Skeletal muscle satellite cell (primary cell): Measurements from ENCODE around the gene MYBPC3. TPM values are rescaled to one million over a fixed set of nuclear protein-coding genes. Genes with fewer than 3 reads are reported as not detected.

Experiments used
- H3K27me3 ChIP-seq: 2 replicates; pipeline ENCODE4 v1.7.0; 2013; ENCODE audit warnings: low read length; ENCODE audit not compliant: control insufficient read depth, insufficient read depth
- H3K36me3 ChIP-seq: 2 replicates; pipeline ENCODE4 v1.7.0; 2013; ENCODE audit warnings: mild to moderate bottlenecking, control low read depth, low read length; ENCODE audit not compliant: insufficient read depth
- H3K4me1 ChIP-seq: 2 replicates; pipeline ENCODE4 v1.7.0; 2013; ENCODE audit warnings: low read length; ENCODE audit not compliant: control insufficient read depth, insufficient read depth
- H3K4me2 ChIP-seq: 2 replicates; pipeline ENCODE4 v1.7.0; 2013; ENCODE audit warnings: mild to moderate bottlenecking, low read length
- H3K4me3 ChIP-seq: 2 replicates; pipeline ENCODE4 v1.7.0; 2013; ENCODE audit warnings: low read length
- H3K9ac ChIP-seq: 2 replicates; pipeline ENCODE4 v1.7.0; 2013; ENCODE audit warnings: mild to moderate bottlenecking, low read depth, low read length, moderate library complexity
- H3K9me3 ChIP-seq: replicated peaks from 2 replicates; pipeline ENCODE4 v1.7.0; 2013; ENCODE audit warnings: mild to moderate bottlenecking, control low read depth, low read length
- small RNA-seq: library from RNA; depleted of rRNA; stranded (forward); fragments of <200 nt; gene quantifications from one replicate; pipeline ENCODE3, GENCODE V24; 2012

The MYBPC3 gene

DNA sequence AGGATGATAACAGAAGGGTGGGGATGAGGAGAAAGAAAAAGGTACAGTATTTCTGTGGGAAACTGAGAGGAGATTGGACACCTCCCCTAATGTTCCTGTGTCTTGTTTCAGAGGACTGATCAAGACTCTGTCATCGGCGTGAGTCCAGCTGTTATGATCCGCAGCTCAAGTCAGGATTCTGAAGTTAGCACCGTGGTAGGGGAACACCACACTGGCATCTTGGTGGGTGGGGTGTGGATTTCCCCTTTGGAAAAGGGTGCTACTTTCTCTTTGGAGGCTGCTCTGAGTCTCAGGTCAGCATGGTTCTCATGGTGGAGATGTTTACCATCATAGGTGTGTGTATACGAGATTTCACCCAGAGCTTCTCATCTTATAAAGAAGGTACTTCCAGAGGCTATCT, 57.1 kb downstream of the MYBPC3 start:
- peaks cover 70% of the 10 kb centered on the region for H3K36me3 ChIP-seq

GRCh38 chr11:47289856-47290255, 62.6 kb downstream of the MYBPC3 start:
- Histone ChIP-seq H3K4me3 (no peak overlapping the region), H3K9me3 (no peaks in the 10 kb centered on the region), H3K4me2 (no peak overlapping the region), H3K4me1 (no peaks in the 10 kb centered on the region), H3K27me3 (no peaks in the 10 kb centered on the region), H3K9ac (no peak overlapping the region), H3K36me3 (peaks cover 80% of the 10 kb centered on the region)

More for the DNA sequence above, 57.1 kb downstream of the MYBPC3 start:
- no peaks in the 10 kb centered on the region for H3K4me1 ChIP-seq
- H3K9me3 ChIP-seq, result no peaks in the 10 kb centered on the region
- no peak overlapping the region for H3K9ac ChIP-seq
- no peak overlapping the region for H3K4me2 ChIP-seq
- no peaks in the 10 kb centered on the region for H3K27me3 ChIP-seq
- H3K4me3 ChIP-seq, result no peak overlapping the region

DNA sequence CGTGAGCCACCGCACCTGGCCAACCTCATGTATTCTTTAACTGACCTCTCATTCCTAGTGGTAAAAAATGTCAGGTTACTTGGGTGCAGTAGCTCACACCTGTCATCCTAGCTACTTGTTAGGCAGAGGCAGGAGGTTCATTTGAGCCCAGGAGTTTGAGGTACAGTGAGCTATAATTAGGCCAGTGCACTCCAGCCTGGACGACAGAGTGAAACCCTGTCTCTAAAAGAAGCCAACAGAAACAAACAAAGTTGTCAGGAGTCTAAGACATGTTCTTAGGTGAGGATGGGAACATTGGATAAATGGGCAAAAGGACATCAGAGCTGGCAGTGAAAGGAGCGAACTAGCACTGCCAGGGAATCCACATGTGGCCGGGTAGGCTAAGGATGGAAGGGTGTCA, 64.4 kb downstream of the MYBPC3 start:
- no peak overlapping the region for H3K4me3 ChIP-seq
- no peaks in the 10 kb centered on the region for H3K4me1 ChIP-seq
- H3K9ac ChIP-seq, result no peak overlapping the region
- no peaks in the 10 kb centered on the region for H3K27me3 ChIP-seq
- no peak overlapping the region for H3K4me2 ChIP-seq
- H3K9me3 ChIP-seq, result no peaks in the 10 kb centered on the region
- peaks cover 82% of the 10 kb centered on the region for H3K36me3 ChIP-seq

DNA sequence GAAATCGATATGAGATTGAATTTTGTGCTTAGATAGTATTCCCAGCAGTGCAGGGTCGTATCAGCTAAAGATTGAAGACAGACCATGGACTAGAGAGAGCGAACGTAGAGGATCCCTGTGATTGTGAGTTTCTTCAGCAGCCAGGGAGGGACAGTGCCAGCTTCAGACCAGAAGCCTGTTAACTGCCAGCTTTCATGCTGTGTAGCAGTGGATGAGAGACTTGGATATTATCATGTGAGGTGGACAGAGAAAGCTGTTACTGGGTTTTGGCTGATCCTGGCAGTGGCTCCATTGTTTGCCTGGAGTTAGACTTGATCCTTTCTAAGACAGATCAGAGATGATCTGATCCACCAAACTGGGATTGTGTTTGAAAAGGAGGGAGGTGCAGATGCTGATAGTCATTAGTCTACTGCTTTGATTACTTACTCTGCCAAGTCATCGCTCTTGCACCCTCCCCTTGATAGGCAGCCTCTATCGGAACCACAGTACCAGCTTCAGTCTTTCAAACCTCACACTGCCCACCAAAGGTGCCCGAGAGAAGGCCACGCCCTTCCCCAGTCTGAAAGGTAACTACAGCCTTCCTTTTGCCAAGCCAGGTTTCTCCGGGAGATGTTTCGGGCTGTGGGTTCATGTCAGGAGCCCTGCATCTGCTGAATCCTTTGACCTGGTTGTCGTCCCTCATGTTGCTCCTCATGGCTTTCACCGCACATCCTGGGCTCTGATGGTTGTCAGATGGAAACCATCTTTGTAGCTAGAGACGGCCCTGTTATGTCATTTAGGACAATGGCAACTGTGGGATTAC, 66.3 kb downstream of the MYBPC3 start:
- H3K4me3 ChIP-seq, result no peak overlapping the region
- no peak overlapping the region for H3K9ac ChIP-seq
- H3K9me3 ChIP-seq, result no peaks in the 10 kb centered on the region
- no peaks in the 10 kb centered on the region for H3K4me1 ChIP-seq
- no peak overlapping the region for H3K4me2 ChIP-seq
- H3K36me3 ChIP-seq, result peaks cover 76% of the 10 kb centered on the region
- no peaks in the 10 kb centered on the region for H3K27me3 ChIP-seq

DNA sequence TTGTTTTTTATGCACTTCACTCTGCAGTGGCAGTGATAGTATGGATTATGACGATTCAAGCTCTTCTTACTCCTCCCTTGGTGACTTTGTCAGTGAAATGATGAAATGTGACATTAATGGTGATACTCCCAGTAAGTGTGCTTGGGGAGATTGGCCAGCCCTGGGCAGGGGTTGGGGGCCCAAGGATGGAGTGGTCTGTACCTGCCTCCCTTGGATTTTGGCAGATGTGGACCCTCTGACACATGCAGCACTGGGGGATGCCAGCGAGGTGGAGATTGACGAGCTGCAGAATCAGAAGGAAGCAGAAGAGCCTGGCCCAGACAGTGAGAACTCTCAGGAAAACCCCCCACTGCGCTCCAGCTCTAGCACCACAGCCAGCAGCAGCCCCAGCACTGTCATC, 68.4 kb downstream of the MYBPC3 start:
- no peaks in the 10 kb centered on the region for H3K27me3 ChIP-seq
- no peak overlapping the region for H3K4me2 ChIP-seq
- no peak overlapping the region for H3K9ac ChIP-seq
- H3K9me3 ChIP-seq, result no peaks in the 10 kb centered on the region
- no peaks in the 10 kb centered on the region for H3K4me1 ChIP-seq
- H3K36me3 ChIP-seq, result peaks cover 67% of the 10 kb centered on the region
- no peak overlapping the region for H3K4me3 ChIP-seq

- Histone ChIP-seq H3K4me3 (no peak overlapping the region), H3K9me3 (no peaks in the 10 kb centered on the region), H3K27me3 (no peaks in the 10 kb centered on the region), H3K36me3 (peaks cover 66% of the 10 kb centered on the region), H3K9ac (no peak overlapping the region), H3K4me1 (no peaks in the 10 kb centered on the region), H3K4me2 (no peak overlapping the region)
These were observed 70.0 kb downstream of the MYBPC3 start for GRCh38 chr11:47282462-47282861.

Small RNA genes within 50 kb of the gene (small RNA-seq; reads per million reads assigned to genes)
- not detected for gene MIR4487
